ENCODE results near the gene DDX18. TPM values are rescaled to one million over a fixed set of nuclear protein-coding genes. Genes with fewer than 3 reads are reported as not detected.

The DDX18 gene
- polyA plus RNA-seq, 1 of the 3 experiments (the other 2 are of a cell fraction): 24.1 TPM

GRCh38 chr2:117862459-117862858, 48.0 kb downstream of the DDX18 start (continued):
- no peak for TF ChIP-seq FOXM1 (IDR thresholded peaks at IDR 0.05; ENCODE audit: low read depth)
- no peak for TF ChIP-seq USF2 (IDR thresholded peaks at IDR 0.05; ENCODE audit: borderline replicate concordance, low read depth, low read length)
- TF ChIP-seq NFIC (IDR thresholded peaks at IDR 0.05; ENCODE audit: borderline replicate concordance): no peak
- no peak for TF ChIP-seq NRF1 (IDR thresholded peaks at IDR 0.05; ENCODE audit: low read depth, low read length)

GRCh38 chr2:117875786-117876185, 61.3 kb downstream of the DDX18 start:
- Histone ChIP-seq H3K9me3 (no peaks in the 10 kb centered on the region), H3K4me2 (no peak overlapping the region), H3K27ac (ENCODE audit: low read depth in 2 of 2, low read length in 1 of 2) (no peak overlapping the region), H3K27me3 (ENCODE audit: insufficient read depth) (no peaks in the 10 kb centered on the region; the same call in none of the 2 replicates), H2AFZ (ENCODE audit: low read depth) (no peak overlapping the region), H3K9ac (no peak overlapping the region), H3K36me3 (replicated peaks in 1 of 2; ENCODE audit: control insufficient read depth in 1 of 2, insufficient read depth in 2 of 2, low read length in 1 of 2) (no peaks in the 10 kb centered on the region), H3F3A (replicated peaks; ENCODE audit: insufficient read depth) (no peaks in the 10 kb centered on the region), H3K9me2 (no peaks in the 10 kb centered on the region), H3K4me3 (ENCODE audit: low read depth in 2 of 2, low read length in 1 of 2) (no peak overlapping the region), H3K79me2 (ENCODE audit: insufficient read depth) (no peaks in the 10 kb centered on the region), H3K4me1 (ENCODE audit: control insufficient read depth in 1 of 2, insufficient read depth in 2 of 2, low read depth in 1 of 2, low read length in 1 of 2) (no peaks in the 10 kb centered on the region), H4K20me1 (ENCODE audit: insufficient read depth) (no peaks in the 10 kb centered on the region)
- 0% methylated on average over 1 of the region's 1 CpG for WGBS (ENCODE audit: low lambda C conversion rate)
- no peak for DNase-seq
- POLR2A ChIA-PET: no interaction called here
- no peak for TF ChIP-seq MXI1 (IDR thresholded peaks at IDR 0.05; ENCODE audit: low read depth, low read length)
- no peak for TF ChIP-seq NRF1 (IDR thresholded peaks at IDR 0.05; ENCODE audit: low read depth, low read length)
- TF ChIP-seq JUND (IDR thresholded peaks at IDR 0.05): no peak
- TF ChIP-seq YY1 (IDR thresholded peaks at IDR 0.05; ENCODE audit: low read depth): no peak
- no peak for TF ChIP-seq FOXM1 (IDR thresholded peaks at IDR 0.05; ENCODE audit: low read depth)
- no peak for TF ChIP-seq USF1 (IDR thresholded peaks at IDR 0.05; ENCODE audit: borderline replicate concordance, low read depth)
- no peak for TF ChIP-seq USF2 (IDR thresholded peaks at IDR 0.05; ENCODE audit: borderline replicate concordance, low read depth, low read length)
- no peak for TF ChIP-seq CHD2 (IDR thresholded peaks at IDR 0.05; ENCODE audit: low read length, partially characterized antibody)
- TF ChIP-seq SMC3 (IDR thresholded peaks at IDR 0.05; ENCODE audit: low read depth, low read length): no peak
- no peak for TF ChIP-seq FOSL2 (IDR thresholded peaks at IDR 0.05; ENCODE audit: borderline replicate concordance, low read depth)
- no peak for TF ChIP-seq TEAD4 (IDR thresholded peaks at IDR 0.05; ENCODE audit: borderline replicate concordance, insufficient read depth)
- no peak for TF ChIP-seq MEF2A (IDR thresholded peaks at IDR 0.05; ENCODE audit: borderline replicate concordance, low read depth)
- TF ChIP-seq GATA2 (CRISPR knock-in tag; IDR thresholded peaks at IDR 0.05): no peak
- TF ChIP-seq PBX3 (IDR thresholded peaks at IDR 0.05): no peak
- TF ChIP-seq EZH2phosphoT487 (IDR thresholded peaks at IDR 0.05; ENCODE audit: borderline replicate concordance, low read depth): no peak
- TF ChIP-seq FOXJ3 (CRISPR knock-in tag; IDR thresholded peaks at IDR 0.05): no peak
- TF ChIP-seq RFX5 (IDR thresholded peaks at IDR 0.05; ENCODE audit: low read length): no peak
- TF ChIP-seq GABPA (IDR thresholded peaks at IDR 0.05; ENCODE audit: low read depth): no peak
- CTCF ChIA-PET: no interaction called here
